NCI-H1105 (cell line): ENCODE results near the gene MEIOSIN.

Source experiments
- DNase-seq: peaks from one replicate; lab custom pipeline; 2025; lab: John Stamatoyannopoulos, UW

MEIOSIN gene

GRCh38 chr19:45765702-45766295 lies 32.6 kb downstream of the MEIOSIN start:
- DNase-seq = no peak

- DNase-seq = no peak
These were observed 33.1 kb downstream of the MEIOSIN start for GRCh38 chr19:45766296-45766868.

DNA sequence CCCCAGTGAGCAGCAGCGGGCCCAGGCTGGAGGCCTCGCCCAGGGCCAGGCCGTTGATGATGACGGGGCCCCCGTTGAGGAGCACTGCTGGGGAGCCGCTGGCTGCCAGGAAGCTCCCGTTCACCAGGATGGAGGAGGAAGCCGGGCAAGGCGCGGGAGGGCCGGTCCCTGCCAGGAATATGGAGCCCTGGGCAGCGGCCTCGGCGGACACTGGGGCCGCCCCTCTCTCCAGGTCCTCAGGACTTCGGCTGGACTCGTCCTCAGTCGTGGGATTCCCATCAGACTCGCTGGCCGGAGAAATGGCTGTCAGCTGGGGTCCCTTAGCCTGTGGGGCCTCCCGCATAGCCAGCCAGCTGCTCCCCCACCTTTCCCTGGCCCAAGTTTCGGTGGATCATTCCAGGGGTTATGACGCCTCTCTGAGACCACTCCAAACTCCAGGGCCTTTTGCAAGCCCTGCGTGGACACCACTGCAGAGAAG lies 33.7 kb downstream of the MEIOSIN start:
- no peak for DNase-seq

- DNase-seq = no peak
These were observed 34.2 kb downstream of the MEIOSIN start for GRCh38 chr19:45767410-45767880.

- no peak for DNase-seq
These were observed 34.8 kb downstream of the MEIOSIN start for GRCh38 chr19:45767881-45768654.

DNA sequence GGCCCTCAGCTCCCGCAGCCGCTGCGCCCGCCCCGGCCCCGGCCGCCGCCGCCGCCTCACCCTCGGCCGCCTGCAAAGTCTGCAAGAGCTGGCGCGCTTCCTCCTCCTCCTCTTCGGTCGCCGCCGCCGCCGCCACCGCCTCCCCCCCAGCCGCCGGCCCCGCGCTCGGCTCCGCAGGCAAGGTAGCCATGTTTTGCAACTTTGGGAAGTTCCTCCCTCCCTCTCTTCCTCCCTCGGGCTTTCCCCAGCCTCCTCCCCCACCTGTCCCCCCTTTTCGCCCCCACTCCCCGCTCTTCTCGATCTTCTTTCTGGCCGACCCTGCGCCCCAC lies 35.4 kb downstream of the MEIOSIN start:
- DNase-seq = no peak

DNA sequence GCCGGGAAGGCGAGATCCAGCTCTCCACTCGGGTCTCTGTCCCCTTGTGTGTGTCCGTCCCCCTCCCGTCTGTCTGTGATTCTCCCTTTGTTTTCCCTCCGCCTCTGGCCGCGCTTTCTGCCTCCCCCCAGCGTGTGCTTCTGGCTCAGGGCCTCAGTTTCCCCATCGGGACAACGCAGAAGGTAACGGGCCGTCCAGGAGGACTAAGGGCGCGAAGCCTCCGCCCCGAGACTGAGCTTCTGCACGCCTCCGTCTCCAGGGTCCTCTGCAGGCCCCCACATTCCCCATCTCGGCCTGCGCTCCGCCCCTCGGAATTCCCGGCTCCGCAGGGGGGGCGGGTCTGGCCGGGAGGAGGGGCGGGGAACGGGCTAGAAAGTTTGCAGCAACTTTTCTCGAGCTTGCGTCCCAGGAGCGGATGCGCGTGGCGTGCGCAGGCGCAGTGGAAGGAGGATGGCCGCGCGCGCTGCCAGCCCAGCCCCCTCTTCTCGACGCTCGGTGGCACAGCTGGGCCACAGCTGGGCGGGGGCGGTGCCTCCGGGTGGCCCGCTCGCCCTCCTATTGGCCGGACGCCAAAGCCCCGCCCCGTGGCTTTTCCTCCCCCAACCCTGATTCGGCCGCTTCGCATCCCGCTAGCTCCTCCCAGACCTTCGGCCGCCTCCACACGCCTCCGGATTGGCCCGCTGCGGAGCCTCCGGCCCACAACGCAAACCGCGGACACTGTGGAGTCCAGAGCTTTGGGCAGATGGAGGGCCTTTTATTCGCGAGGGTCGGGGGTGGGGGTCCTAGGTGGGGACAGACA lies 35.9 kb downstream of the MEIOSIN start, which contains the start of gene SIX5:
SIX5 (minus strand) TSS at position 269 of the 799 bp plus-strand sequence. CDS start 408 bp downstream, outside the sequence.
- peak; percentile 97 for DNase-seq

GRCh38 chr19:45769821-45770191 lies 36.6 kb downstream of the MEIOSIN start:
- peak; percentile 38 for DNase-seq

- DNase-seq = peak; percentile 99
These were observed 37.2 kb downstream of the MEIOSIN start for GRCh38 chr19:45770192-45771101.

- DNase-seq = no peak
These were observed 38.2 kb downstream of the MEIOSIN start for GRCh38 chr19:45771311-45771933.

DNA sequence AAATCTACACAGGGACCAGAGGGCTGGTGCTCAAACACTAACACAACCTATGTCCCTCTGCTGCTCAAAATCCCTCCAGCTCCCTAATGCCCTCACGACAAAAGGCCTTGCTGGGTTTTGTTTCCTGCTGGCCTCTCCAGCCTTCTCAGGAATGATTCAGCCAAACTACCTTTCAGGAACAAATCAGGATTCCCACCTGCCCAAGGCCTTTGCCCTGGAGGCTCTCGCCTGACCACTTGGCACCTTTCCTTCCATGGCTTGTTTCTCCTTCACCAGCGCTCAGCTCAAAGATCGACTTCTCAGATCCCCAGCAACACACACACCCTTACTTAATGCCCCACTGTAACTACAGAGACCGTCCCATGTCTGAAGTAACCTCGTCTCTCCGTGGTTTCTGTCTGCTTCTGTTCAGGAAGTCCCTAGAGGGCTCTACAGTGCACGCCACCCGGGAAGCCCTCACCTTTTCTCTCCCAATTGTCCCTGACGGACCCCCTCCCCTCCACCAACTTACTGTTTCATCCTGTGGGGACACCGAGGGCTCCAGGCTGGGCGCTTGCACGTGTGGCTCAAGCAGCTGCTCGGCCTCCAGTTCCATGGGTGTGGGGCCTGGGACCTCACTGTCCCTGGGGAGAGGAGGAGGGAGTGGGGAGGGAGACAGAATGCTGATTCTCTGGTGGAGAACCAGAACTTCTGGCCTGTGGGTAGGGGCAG lies 39.0 kb downstream of the MEIOSIN start:
- DNase-seq = no peak

- no peak for DNase-seq
These were observed 39.7 kb downstream of the MEIOSIN start for GRCh38 chr19:45772912-45773311.

- DNase-seq = no peak
These were observed 40.1 kb downstream of the MEIOSIN start for GRCh38 chr19:45773384-45773783.

GRCh38 chr19:45774765-45775164 lies 41.5 kb downstream of the MEIOSIN start:
- no peak for DNase-seq

- no peak for DNase-seq
These were observed 44.2 kb downstream of the MEIOSIN start for GRCh38 chr19:45777395-45777961.

- no peak for DNase-seq
These were observed 44.9 kb downstream of the MEIOSIN start for GRCh38 chr19:45778010-45778661.

GRCh38 chr19:45779231-45780145 lies 46.2 kb downstream of the MEIOSIN start:
- peak; percentile 94 for DNase-seq

DNA sequence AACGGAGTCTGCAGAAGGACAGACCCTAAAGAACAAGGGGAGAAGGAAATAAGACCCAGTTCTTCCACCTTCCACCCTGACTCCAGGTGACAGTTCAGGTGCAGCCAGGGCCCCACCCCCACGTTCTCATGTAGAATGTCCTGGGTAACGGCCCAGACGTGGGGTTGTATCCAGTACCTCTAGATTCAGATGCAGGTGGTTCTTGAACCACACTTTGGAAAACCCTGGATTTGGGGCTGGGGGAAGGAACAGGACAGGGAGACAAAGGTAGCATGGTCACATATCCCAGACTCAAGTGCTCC lies 46.9 kb downstream of the MEIOSIN start:
- DNase-seq = peak; percentile 38
